ENCODE results near the gene AP1S1.
"Not testable (repeated sequence)": the region's sequence is repeated elsewhere in the genome, so short reads cannot be mapped to it uniquely, and the experiment has no call there.

AP1S1 gene

DNA sequence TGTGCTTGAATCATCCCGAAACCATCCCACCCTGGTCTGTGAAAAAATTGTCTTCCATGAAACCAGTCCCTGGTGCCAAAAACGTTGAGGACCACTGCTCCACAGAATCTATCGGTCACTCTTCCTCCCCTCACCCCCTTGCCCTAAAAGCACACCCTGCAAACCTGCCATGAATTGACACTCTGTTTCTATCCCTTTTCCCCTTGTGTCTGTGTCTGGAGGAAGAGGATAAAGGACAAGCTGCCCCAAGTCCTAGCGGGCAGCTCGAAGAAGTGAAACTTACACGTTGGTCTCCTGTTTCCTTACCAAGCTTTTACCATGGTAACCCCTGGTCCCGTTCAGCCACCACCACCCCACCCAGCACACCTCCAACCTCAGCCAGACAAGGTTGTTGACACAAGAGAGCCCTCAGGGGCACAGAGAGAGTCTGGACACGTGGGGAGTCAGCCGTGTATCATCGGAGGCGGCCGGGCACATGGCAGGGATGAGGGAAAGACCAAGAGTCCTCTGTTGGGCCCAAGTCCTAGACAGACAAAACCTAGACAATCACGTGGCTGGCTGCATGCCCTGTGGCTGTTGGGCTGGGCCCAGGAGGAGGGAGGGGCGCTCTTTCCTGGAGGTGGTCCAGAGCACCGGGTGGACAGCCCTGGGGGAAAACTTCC, 28.2 kb upstream of the AP1S1 start:
- DNase-seq (ENCODE audit: low spot score), result no peak

DNA sequence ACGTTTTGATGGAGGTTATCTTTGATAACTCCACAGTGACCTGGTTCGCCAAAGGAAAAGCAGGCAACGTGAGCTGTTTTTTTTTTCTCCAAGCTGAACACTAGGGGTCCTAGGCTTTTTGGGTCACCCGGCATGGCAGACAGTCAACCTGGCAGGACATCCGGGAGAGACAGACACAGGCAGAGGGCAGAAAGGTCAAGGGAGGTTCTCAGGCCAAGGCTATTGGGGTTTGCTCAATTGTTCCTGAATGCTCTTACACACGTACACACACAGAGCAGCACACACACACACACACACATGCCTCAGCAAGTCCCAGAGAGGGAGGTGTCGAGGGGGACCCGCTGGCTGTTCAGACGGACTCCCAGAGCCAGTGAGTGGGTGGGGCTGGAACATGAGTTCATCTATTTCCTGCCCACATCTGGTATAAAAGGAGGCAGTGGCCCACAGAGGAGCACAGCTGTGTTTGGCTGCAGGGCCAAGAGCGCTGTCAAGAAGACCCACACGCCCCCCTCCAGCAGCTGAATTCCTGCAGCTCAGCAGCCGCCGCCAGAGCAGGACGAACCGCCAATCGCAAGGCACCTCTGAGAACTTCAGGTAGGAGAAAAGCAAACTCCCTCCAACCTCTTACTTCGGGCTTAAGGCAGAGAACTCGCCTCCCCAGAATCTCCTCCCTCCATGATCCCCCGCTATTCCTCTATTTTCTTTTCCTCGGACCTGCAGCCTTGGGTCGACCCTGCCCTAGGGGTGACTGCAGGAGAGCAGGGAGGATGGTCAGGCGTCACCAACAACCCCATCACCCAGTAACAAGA, 27.4 kb upstream of the AP1S1 start, which contains the start of gene SERPINE1:
TSS of gene SERPINE1 (plus strand) at position 454 of the 809 bp plus-strand sequence. CDS start 1,290 bp downstream, outside the sequence.
- peak; percentile 72 for DNase-seq (ENCODE audit: low spot score)

DNA sequence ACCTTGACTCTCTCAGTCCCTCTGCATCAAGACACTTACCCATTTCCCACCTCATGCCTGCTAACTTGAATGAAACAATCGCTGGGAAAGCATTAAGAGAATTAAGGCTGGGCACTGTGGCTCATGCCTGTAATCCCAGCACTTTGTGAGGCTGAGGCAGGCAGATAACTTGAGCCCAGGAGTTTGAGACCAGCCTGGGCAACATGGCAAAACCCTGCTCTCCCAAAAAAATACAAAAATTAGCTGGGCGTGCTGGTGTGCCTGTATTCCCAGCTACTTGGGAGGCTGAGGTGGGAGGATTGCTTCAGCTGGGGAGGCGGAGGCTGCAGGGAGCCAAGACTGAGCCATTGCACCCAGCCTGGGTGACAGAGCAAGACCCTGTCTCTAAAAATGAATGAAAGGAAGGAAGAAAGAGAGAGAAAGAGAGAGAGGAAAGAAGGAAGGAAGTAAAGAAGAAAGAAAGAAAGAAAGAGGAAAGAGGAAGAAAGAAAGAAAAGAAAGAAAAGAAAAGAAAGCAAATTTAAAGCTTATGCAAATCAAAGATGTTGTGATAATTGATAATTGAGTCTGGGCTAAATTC, 26.7 kb upstream of the AP1S1 start:
- DNase-seq (ENCODE audit: low spot score), result no peak

DNA sequence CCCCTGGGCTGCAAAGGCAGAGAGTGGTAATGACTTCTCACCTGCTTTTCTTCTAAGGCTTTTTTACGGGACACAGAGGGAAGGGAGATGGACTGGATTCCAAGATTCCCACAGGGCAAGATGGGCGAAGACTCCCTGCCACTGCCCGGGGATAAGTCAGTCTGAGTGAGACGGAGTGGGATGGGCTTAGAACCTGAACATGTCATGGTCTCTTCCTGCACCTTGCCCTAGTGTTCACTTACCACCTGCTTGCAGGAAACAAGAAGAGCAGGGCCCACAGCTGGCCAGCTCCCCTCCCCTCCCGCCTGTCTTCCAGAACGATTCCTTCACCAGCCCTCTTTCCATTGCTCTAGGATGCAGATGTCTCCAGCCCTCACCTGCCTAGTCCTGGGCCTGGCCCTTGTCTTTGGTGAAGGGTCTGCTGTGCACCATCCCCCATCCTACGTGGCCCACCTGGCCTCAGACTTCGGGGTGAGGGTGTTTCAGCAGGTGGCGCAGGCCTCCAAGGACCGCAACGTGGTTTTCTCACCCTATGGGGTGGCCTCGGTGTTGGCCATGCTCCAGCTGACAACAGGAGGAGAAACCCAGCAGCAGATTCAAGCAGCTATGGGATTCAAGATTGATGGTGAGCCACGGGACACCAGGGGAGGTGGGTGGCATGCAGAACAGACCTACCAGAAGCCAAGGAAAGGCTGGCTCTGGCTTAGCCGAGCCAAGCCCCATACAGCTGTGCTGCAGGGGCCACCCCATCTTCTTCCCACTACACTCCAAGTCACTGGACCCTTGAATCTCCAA, 26.0 kb upstream of the AP1S1 start:
- DNase-seq (ENCODE audit: low spot score), result no peak

DNA sequence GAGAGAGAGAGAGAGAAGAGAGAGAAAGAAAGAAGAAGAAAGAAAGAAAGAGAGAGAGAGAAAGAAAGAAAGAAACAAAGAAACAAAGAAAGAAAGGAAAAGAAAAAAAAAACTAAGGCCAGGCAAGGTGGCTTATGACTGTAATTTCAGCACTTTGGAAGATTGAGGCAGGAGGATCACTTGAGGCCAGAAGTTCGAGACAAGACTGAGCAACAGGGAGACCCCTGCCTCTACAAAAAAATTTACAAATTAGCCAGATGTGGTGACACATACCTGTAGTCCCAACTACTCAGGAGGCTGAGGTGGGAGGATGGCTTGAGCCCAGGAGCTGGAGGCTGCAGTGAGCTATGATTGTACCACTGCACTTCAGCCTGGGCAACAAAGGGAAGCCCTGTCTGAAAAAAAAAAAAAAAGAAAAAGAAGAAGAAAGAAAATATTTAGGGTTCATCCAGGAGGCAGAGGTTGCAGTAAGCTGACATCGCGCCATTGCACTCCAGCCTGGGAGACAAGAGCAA, 24.6 kb upstream of the AP1S1 start:
- DNase-seq (ENCODE audit: low spot score), result no peak

DNA sequence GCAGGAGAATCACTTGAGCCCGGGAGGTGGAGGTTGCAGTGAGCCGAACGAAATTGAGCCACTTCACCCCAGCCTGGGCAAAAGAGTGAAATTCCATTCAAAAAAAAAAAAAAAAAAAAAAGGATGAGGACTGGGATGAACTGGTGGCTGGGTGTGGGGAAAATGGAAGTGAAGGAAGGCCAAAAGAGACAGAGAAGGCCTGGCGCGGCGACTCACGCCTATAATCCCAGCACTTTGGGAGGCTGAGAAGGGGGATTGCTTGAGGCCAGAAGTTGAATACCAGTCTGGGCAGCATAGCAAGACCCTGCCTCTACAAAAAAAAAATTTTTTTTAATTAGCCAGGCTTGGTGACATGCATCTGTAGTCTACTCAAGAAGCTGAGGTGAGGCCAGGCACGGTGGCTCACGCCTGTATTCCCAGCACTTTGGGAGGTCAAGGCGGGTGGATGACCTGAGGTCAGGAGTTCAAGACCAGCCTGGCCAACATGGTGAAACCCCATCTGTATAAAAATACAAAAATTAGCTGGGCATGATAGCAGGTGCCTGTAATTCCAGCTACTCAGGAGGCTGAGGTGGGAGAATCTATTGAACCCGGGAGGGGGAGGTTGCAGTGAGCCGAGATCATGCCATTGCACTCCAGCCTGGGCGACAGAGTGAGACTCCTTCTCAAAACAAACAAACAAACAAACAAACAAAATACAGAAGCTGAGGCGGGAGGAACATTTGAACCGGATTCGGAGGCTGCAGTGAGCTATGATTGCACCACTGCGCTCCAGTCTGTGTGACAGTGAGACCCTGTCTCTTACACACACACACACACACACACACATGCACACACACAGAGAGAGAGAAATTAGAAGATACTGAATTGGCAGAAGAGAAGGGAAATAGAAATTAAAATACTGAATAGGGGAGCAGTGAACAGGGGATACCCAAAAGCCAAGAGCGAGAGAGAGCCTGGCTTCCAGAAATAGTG, 21.4 kb upstream of the AP1S1 start:
- DNase-seq (ENCODE audit: low spot score), result not testable (repeated sequence)

DNA sequence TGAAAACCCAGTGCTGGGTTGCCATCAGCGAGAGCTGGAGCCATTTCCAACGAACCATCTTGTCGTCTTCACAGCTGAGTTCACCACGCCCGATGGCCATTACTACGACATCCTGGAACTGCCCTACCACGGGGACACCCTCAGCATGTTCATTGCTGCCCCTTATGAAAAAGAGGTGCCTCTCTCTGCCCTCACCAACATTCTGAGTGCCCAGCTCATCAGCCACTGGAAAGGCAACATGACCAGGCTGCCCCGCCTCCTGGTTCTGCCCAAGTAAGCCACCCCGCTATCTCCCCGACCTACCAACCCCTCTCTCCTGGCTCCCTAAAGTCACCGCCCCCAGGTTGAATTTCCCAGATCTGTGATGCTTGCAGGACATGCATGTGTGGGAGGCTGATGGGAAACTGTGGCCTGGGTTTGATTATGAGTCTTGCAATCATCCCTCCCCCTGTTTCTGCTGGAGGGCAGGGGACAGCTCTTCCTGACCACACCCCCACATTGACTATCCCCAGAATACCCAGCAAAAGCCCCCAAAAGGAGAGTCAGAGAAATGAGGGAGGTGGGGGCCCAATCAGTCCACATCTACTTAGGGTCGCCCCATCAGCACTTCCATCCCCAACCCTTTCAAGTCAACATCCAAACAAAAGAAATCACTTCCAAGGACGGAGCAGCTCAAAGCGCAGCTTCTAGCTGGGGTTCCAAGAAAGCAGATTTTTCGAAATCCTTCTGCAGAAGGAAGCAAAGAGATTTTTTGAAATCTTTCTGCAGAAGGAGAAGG, 20.5 kb upstream of the AP1S1 start:
- DNase-seq (ENCODE audit: low spot score), result no peak

DNA sequence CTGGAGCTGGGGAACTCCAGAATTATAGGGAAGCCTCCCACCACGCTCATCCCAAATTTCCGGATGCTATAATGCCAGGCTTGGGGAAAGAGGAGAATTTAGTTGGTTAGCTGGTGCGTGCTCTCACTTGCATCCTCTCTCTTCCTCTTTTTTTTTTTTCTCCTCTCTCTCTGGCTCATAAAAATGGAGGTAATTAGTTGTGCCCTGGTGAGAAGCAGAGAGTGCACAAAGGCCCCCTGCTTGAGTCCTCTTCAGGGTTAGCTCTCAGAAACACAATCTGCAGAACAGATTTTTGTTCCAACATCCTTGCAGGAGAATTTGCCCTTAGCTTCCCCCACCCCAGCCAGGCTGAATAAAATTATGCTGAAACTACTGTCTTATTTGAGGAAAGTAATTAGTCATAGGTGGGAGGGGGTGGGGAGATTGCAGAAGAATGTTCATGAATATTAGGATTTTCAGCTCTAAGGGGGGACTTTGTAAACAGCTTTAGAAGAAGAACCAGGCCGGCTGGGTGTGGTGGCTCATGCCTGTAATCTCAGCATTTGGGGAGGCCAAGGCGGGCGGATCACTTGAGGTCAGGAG, 19.8 kb upstream of the AP1S1 start:
- no peak for DNase-seq (ENCODE audit: low spot score)

DNA sequence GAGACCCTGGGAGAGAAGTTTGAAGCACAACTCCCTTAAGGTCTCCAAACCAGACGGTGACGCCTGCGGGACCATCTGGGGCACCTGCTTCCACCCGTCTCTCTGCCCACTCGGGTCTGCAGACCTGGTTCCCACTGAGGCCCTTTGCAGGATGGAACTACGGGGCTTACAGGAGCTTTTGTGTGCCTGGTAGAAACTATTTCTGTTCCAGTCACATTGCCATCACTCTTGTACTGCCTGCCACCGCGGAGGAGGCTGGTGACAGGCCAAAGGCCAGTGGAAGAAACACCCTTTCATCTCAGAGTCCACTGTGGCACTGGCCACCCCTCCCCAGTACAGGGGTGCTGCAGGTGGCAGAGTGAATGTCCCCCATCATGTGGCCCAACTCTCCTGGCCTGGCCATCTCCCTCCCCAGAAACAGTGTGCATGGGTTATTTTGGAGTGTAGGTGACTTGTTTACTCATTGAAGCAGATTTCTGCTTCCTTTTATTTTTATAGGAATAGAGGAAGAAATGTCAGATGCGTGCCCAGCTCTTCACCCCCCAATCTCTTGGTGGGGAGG, 16.5 kb upstream of the AP1S1 start:
- no peak for DNase-seq (ENCODE audit: low spot score)

DNA sequence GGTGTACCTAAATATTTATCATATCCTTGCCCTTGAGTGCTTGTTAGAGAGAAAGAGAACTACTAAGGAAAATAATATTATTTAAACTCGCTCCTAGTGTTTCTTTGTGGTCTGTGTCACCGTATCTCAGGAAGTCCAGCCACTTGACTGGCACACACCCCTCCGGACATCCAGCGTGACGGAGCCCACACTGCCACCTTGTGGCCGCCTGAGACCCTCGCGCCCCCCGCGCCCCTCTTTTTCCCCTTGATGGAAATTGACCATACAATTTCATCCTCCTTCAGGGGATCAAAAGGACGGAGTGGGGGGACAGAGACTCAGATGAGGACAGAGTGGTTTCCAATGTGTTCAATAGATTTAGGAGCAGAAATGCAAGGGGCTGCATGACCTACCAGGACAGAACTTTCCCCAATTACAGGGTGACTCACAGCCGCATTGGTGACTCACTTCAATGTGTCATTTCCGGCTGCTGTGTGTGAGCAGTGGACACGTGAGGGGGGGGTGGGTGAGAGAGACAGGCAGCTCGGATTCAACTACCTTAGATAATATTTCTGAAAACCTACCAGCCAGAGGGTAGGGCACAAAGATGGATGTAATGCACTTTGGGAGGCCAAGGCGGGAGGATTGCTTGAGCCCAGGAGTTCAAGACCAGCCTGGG, 15.9 kb upstream of the AP1S1 start:
- peak; percentile 91 for DNase-seq (ENCODE audit: low spot score)

DNA sequence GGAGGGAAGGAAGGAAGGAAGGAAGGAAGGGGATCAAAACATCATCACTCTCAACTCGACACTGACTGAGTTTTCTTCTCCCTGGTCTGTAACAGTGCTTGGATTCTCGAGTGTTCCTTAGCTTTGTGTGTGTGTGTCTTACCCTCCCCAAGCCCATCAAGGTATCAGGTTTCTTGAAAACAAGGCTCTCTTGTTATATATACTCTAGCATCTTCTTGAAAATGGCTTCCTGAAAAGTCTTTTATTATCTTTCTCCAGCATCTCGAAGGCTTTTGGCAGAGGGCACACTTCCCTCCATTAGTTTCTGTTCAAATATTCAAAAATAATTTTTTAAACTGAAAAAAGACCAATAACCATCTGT, 14.0 kb upstream of the AP1S1 start:
- DNase-seq (ENCODE audit: low spot score), result no peak

DNA sequence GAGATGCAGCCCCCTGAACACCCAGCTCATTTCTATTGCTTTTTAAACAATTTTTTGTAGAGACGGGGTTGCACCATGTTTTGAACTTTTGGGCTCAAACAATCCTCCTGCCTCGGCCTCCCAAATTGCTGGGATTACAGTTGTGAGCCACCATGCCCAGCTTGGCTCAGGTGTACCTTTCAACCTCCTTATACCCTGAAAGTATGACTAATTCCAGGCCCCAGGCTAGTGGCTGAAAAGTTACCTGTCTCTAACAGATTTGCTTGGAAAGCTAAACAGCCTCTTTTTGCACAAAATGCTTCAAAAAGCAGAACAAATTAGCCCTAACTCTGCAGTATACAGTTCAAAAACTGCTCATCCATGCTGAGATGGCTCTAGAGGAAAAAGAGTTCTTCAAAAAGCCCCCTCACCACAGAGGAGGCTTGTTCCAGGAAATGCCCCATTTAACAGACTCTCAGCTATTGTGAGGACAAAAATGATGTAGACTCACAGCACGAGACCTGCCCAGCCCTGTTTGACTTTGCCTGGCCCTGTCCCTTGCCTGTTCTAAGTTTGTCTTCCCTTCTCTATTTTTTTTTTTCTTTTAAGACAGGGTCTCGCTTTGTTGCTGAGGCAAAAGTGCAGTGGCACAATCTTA, 13.4 kb upstream of the AP1S1 start:
- DNase-seq (ENCODE audit: low spot score), result no peak

DNA sequence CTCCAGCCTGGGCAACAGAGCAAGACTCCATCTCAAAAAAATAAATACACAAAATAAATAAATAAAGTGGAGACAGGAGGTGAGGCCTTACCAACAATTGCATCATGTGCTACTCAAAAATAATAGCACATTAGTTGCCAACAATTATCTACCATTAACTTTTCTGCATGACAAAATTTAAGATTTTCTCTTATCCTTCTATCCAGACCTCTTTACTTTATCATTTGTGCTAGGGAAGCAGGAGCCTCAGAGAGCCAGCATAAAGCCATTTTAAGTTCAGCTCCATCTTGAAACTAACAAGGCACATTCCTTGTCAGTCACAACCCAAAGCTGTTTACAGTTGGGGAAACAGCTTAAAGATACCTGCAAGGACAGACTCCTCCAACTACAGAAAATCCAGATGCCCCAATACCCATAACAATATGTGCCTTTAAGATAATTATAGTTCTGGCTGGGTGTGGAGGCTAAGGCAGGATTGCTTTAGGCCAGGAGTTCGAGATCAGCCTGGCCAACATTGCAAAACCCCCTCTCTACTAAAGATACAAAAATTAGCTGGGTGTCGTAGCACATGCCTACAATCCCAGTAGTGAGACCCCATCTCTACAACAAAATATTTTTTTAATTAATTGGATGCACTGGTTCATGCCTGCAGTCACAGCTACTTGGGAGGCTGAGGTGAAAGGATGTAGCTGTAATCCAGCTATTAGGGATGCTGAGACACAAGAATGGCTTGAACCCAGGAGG, 2.2 kb upstream of the AP1S1 start:
- DNase-seq (ENCODE audit: low spot score), result no peak

DNA sequence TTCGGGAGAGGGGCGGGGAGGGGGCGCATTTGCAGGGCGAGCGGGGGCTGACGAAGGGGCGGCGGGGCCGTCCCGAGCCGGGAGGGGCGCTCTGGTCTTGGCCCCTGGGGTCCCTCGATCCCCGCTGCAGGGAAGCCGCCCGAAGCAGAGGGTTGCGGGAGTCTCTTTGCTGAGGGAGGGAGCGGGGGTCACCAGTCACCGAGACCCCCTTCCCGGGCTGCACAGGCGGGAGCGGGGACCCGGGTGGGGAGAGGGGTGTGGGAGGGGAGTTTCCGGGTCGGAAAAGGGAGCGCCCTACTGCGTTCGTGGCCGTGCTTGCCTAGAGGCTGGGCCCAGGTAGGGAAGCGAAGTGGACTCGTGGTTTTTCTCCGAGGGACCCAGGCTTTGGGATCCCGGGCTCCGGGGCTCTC, 422 bp downstream of the AP1S1 start:
- no peak for DNase-seq (ENCODE audit: low spot score)

DNA sequence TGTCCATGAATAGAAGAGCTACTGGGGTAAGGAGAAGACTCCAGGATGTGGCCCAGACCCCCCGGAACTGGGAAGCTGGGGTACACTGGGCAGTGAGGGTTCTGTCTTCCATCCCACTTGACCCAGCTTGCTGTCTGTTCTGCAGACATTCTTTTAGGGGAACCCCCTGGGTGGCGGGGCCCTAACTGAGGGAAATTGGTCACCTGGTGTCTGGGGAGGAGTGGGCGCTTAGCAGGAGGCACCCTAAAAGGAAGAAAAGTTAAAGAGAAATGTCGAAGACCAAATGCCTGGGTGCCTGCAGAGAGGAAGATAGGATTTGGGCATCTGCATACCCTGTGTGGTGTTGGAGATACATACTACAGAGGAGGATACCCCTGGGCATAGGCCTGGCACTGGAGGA, 1.0 kb downstream of the AP1S1 start:
- no peak for DNase-seq (ENCODE audit: low spot score)

DNA sequence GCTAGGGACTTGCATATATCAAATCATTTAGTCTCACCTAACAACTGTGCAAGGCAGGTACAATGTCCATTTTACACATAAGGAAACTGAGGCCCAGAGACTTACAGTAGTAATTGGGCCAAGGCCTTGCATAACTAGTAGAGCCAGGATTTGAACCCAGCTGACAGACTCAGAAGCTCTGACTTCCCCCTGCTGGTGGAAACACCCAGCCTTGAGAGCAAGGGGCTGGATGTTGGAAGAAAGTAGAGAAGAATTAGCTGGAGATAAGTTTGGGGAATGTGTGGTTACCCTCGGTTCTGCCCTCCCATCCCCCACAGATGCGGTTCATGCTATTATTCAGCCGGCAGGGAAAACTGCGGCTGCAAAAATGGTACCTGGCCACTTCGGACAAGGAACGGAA, 2.0 kb downstream of the AP1S1 start:
- DNase-seq (ENCODE audit: low spot score), result no peak

DNA sequence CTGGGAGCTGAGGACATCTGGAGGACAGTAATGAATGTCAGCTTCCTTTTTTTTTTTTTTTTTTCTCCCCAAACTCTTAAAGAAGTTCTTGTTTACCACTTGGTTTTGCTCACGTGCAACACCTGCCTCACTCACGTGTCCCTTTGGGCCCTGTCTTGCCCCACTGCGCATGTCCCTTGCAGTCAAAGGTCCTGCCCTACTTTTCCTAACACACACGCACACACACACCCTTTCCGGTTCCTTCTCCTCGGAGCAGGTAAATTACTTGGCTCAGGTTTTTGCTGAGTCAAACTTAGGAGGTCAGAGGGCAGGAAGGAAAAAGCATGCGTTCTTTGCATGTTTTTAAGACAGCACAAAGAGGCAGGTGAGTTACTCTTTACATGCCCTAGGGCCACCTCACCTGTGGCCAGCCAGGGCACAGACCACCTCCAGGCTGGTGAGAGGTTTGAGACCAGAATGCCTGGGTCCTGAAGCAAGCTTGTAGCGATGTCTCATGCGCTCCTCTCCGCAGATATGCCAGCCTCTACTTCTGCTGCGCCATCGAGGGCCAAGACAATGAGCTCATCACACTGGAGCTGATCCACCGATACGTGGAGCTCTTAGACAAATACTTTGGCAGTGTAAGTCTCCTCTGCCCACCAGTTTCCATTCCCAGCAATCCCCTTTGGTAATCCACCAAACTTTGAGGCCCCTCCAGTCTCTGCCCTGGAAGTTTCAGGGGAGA, 2.8 kb downstream of the AP1S1 start:
- no peak for DNase-seq (ENCODE audit: low spot score)

Measured in CD4-positive, alpha-beta T cell treated with Interleukin-2 at 100 ng/mL for 4 hours (primary cell).